ENCODE measurements around the gene TRHDE.

TRHDE gene

GRCh38 chr12:72523754-72524153, 251.6 kb downstream of the TRHDE start:
- DNase-seq, result no peak

- DNase-seq, result no peak
Observed at GRCh38 chr12:72535212-72535990, 263.2 kb downstream of the TRHDE start.

GRCh38 chr12:72540811-72541210, 268.6 kb downstream of the TRHDE start:
- DNase-seq, result no peak

GRCh38 chr12:72543777-72544467, 271.8 kb downstream of the TRHDE start:
- no peak for DNase-seq

GRCh38 chr12:72546106-72546505, 273.9 kb downstream of the TRHDE start:
- DNase-seq, result no peak

GRCh38 chr12:72547573-72547972, 275.4 kb downstream of the TRHDE start:
- DNase-seq, result no peak

GRCh38 chr12:72549184-72549583, 277.0 kb downstream of the TRHDE start:
- no peak for DNase-seq

- no peak for DNase-seq
Observed at GRCh38 chr12:72560003-72560769, 288.0 kb downstream of the TRHDE start.

- DNase-seq, result no peak
Observed at GRCh38 chr12:72570601-72571000, 298.4 kb downstream of the TRHDE start.

- DNase-seq, result no peak
Observed at GRCh38 chr12:72574138-72574537, 302.0 kb downstream of the TRHDE start.

- DNase-seq, result no peak
Observed at GRCh38 chr12:72578327-72578726, 306.2 kb downstream of the TRHDE start.

GRCh38 chr12:72586456-72586855, 314.3 kb downstream of the TRHDE start:
- no peak for DNase-seq

- no peak for DNase-seq
Observed at GRCh38 chr12:72602581-72602980, 330.4 kb downstream of the TRHDE start.

- DNase-seq, result no peak
Observed at GRCh38 chr12:72605975-72606374, 333.8 kb downstream of the TRHDE start.

- no peak for DNase-seq
Observed at GRCh38 chr12:72610342-72610741, 338.2 kb downstream of the TRHDE start.

GRCh38 chr12:72610854-72611358, 338.7 kb downstream of the TRHDE start:
- no peak for DNase-seq

GRCh38 chr12:72612171-72612570, 340.0 kb downstream of the TRHDE start:
- DNase-seq, result no peak

- no peak for DNase-seq
Observed at GRCh38 chr12:72618764-72619163, 346.6 kb downstream of the TRHDE start.

- no peak for DNase-seq
Observed at GRCh38 chr12:72622556-72622955, 350.4 kb downstream of the TRHDE start.

GRCh38 chr12:72631926-72632685, 359.9 kb downstream of the TRHDE start:
- DNase-seq, result no peak

- DNase-seq, result no peak
Observed at GRCh38 chr12:72642706-72643105, 370.5 kb downstream of the TRHDE start.

- no peak for DNase-seq
Observed at GRCh38 chr12:72647139-72647538, 375.0 kb downstream of the TRHDE start.

GRCh38 chr12:72658615-72659014, 386.4 kb downstream of the TRHDE start:
- DNase-seq, result no peak
